ENCODE data around the gene WASF3.

Gene WASF3

DNA sequence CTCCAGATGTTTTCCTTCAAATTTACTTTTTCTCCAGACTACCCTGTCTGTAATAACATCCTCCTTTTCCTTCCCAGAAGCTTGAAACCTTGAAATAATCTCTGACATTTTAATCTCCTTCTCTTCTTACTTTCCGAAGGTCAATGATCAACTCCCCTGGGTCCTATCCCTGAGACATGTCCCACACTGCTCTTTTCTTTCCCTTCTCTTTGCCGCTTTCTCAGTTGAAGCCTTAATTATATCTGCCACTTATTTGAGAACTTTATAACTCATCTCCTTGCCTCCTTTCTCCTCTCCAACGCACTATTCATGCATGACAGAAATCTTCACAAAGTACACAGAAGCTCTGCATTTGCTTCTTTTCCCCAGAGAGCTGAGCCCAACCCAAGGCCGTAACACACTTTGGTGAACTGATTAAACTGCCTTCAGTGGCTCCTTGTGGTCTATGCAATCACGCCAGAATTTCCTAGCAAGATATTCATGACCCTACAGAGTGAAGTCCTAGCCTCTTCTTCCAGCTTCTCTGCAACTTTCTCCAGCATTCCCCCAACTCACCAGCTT is 9.2 kb upstream of the WASF3 start:
- no peak for DNase-seq

GRCh38 chr13:26549713-26550112 is 7.8 kb upstream of the WASF3 start:
- DNase-seq, result no peak

GRCh38 chr13:26551255-26551860 is 6.1 kb upstream of the WASF3 start:
- no peak for DNase-seq

GRCh38 chr13:26555413-26555812 is 2.1 kb upstream of the WASF3 start:
- DNase-seq, result no peak

- peak; percentile 90 for DNase-seq
These were observed 461 bp upstream of the WASF3 start for GRCh38 chr13:26557051-26557392.

DNA sequence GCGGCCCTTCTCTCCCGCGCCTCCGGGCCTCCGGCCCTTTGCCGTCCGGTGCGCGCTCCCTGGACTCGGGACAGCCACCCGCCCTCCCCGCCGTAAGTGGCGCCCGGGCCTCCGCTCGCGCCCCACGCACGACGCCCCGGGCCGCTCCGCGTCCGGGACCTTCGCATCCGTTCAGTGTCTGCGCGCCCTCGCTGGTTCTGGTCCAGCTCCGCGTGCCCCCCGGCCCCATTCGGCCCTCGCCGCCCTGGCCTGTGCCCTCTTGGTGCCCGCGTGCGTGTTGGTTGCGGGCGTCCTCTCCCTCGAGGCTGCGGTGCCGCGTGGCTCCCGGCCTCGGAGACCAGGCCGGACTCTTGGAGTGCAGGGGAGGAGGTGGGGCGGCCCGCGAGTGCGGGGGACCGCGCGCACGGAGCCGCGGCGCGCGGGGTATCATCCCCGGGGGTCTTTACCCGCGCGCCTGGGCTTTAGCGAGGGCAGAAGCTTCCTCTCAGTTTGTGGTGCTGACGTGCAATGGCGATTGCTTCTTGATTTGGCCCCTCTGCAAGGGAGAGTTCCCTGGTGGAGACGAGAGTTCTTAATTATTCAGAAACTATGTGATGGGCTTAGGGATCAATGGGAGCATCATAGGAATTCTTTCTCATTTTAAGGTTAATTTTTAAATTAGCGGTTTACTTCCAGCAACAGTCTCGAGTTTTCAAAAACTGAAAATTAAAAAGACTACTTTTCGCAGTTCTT is 757 bp downstream of the WASF3 start:
- peak; percentile 73 for DNase-seq

DNA sequence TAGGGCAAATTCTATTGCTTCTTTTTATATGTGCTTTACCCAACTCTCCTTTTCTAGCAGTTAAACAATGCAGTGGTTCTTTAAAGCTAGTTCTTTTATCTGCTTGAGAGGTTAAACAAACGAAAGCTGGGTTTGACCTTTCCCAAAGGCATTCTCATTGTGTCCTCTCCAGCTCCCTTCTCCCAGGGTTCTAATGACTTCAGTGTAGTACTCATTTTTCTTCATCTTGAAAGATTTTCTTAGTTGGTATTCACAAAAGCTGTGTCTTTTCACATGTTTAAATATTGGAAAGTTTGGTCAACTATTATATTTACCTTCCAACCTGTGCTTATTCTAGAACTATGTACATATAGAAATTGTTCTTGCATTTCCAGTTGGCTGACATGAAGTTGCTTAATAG is 1.5 kb downstream of the WASF3 start:
- DNase-seq, result peak; percentile 39

DNA sequence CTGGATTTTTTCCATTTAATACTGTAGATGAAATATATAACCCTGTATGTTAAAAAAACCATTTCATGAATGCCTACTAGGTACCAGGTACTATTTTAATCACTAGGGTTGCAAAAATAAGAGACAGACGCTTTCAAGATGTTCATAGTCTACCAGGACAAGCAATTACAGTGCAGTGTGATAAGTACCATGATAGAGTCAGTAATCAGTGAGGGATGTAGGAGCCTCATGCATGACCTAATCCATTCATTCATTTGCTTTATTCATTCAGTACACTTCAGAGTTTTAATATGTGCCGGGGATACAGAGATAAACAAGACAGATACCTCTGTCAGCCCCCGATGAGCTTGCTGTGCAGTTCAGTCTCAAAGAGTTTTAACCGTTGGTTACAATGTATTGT is 3.0 kb downstream of the WASF3 start:
- DNase-seq, result no peak

DNA sequence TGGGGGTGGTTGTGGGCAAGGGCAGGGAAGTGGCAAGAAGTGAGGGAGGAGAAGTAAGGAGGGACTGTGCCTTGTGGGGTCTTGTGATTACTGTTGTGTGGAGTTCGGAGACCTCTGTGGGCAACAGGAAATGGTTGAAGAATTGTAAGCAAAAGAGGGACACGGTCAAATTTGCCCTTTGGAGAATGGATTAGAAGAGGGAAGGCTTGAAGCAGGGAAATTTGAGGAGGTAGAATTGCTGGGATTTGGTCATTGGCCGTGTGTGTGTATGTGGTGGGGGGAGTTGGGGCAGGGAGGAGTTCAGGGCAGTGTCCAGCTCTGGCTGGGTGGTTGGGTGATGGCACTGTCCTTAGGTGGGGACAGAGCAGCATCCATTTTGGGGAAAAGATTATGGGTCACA is 3.6 kb downstream of the WASF3 start:
- no peak for DNase-seq

DNA sequence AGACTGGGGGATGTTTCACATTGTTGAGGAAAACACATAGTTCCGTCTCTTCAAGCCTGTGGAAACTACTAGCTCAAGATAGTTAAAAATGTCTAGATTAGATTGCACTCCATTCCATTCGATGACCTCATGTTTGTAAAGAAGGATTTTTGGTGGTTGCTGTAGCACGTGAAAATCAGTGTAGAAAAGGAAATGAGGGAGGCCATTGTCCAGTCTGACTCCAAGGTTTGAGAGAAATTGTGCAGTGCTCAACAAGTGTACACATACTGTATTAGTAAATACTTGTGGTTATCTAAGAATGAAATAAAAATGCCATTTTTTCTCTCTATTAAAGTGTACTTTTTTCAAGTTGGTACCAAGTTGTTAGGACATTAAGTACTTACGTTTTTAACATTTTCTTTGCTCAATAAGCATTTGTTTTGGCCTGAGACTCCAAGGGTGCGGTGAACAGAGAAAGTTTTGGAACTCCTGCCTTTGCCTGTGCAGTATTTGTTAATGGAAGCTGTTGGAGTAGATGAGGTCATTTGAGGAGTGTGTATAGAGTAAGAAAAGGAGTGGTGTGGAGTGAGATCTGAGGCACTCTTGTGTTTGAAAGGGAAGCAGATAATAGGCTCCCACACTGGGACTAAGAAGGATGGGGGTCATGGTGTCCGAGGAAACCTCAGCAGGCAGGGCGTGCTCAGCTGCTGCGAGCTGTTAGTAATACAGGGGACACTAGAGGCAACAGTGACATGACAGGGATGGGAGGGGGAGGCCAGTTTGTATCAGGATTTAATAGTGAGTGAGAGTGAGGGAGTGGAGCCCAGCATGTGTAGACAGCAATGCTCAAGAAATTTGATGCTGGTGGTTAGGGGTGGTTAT is 4.4 kb downstream of the WASF3 start:
- no peak for DNase-seq

GRCh38 chr13:26562512-26562890 is 5.0 kb downstream of the WASF3 start:
- no peak for DNase-seq

DNA sequence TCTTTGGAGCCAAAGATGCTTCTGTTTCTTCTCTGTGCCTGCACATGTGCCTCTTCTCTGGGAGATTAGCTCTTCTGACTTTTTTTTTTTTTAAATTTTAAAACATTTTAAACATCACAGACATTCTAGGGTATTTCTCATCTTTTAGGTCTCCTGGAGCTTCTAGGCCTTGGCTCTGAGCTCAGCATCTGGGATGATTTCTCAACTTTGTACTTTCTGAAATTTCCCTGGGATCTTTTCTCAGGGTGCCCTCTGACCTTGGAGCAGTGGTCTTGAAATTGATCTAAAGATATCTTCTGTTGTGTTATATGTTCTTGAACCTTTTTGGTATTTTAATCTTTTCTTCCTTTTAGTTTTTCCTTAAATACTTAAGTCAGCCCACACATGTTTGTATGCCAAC is 6.2 kb downstream of the WASF3 start:
- no peak for DNase-seq

DNA sequence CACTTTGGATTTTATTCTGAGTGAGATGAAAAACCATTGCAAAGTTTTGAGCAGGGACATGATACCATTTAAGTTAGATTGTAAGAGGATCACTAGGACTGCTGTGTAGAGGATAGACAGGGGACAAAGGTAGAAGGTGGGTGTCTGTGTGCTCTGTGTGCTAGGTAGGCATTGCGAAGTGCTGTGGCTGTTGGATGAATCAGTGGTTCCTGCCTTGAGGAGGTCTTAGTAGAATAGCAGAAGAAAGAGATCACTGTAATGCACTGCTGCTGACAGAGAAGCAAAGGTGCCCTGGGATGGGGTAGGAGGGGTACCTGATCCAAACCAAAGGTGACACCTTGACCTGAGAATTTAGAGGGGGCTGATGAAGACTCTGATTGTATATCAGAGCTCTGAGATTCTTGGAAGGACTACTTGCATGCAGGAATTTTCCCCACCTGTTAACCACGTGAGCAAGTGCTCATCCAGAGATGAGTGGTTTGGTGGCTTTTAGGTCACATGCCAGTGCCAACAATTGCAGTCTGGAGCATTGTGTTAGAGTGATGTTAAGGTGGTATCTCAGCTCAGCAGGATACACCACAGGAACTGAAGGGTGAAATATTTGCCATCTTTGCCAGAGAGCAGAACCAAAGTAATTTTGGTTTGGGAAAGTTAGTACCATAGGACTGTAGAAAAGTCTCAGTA is 10.8 kb downstream of the WASF3 start:
- peak; percentile 74 for DNase-seq

GRCh38 chr13:26571518-26571917 is 14.0 kb downstream of the WASF3 start:
- DNase-seq, result no peak

DNA sequence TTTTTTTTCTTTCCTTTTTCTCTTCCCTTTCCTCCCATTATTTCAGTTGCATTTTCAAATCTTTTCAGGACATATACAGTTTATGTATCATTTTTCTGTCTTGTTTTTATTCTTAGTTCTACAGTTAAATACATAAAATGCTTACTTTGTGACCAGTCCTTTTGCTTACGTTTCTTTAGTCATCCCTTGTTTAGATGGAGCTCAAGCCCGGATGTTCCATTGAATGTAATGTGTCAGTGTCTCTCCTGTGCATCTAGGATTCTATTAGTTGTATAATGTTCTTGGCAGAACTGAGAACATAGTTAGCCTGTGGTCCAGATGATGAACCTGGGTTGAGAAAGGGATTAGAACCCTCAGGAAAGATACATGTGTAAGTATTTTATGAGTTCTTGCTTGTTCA is 17.8 kb downstream of the WASF3 start:
- no peak for DNase-seq

GRCh38 chr13:26579580-26579979 is 22.1 kb downstream of the WASF3 start:
- no peak for DNase-seq

DNA sequence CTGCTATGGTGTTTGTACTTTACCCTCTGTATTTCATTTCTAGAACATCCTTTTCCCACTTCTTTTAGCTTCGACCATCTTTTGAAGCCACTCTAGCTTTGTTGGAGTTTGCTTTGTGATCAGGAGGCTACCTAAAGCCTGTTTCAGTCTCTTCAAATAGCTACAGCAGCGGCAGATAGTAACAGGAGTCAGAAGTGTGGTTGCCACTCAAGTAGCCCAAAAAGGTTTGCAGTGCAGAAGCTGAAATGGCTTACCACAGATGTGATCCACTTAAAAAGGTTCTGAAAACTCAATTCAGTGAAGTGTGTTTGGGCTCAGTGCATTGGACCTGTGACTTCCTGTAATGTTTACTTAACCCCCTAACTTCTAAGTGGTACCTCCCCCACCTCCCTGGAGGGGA is 26.2 kb downstream of the WASF3 start:
- DNase-seq, result no peak

GRCh38 chr13:26584713-26585112 is 27.2 kb downstream of the WASF3 start:
- DNase-seq, result no peak

GRCh38 chr13:26585136-26585535 is 27.7 kb downstream of the WASF3 start:
- peak; percentile 48 for DNase-seq

GRCh38 chr13:26587251-26587650 is 29.8 kb downstream of the WASF3 start:
- DNase-seq, result no peak

DNA sequence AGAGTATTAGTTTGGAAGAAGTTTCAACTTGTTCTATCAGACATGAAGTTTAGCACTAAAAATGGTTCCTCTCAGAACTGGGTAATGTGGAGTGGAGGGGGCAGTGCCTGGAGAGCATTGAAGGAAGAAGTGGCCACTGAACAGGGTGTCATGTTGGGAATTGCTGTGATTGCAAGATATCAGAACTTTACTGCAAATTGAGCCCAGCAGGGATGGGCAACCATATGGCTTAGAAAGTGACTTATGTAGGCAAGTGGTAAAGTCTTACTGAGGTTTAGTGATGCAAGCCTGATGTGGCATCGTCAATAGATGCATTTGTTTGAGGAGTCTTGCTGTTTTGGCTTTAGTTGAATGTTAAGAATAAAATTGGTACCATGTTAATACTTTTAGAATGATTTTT is 31.7 kb downstream of the WASF3 start:
- no peak for DNase-seq

GRCh38 chr13:26589754-26590153 is 32.3 kb downstream of the WASF3 start:
- DNase-seq, result no peak

- no peak for DNase-seq
These were observed 32.9 kb downstream of the WASF3 start for GRCh38 chr13:26590379-26590778.

Measured in DMS53 (cell line).